Esophagus squamous epithelium (tissue), 4 donors: ENCODE measurements around the gene PDZRN4.

Source experiments
- CTCF ChIP-seq, 6 experiments: fragments of 450-650 bp in 4 of 6; fragments of 200-600 bp in 2 of 6; sonication (generic) in 2 of 6; IDR thresholded peaks; one replicate each; pipeline ENCODE4 v1.5.1; 2016 to 2019; ENCODE audit warnings: antibody characterized with exemption in 6 of 6, mild to moderate bottlenecking in 4 of 6, moderate library complexity in 4 of 6
- POLR2A ChIP-seq, 4 donors: fragments of 450-650 bp; IDR thresholded peaks; one replicate each; pipeline ENCODE4 v1.6.1; 2017; ENCODE audit warnings: antibody characterized with exemption in 4 of 4, mild to moderate bottlenecking in 4 of 4, moderate library complexity in 3 of 4

DNA sequence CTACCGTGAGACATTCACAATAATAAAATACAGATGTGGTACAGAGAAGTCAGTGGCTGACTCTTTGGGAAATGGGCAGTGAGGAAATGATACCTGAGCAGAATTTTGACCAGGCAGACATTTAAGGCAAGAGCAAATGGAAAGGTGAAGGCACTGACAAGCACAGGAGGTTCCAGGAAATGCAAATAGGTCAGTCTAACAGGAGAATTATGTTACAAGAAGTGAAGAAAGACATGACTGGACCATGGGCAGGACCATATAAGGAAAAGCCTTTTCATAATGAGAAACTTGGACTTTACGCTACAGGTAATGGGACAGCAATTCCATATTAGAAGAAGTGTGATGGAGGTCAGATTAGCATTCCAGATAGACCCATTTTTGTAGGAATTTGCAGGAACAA, 338.9 kb downstream of the PDZRN4 start:
- TF ChIP-seq CTCF (IDR thresholded peaks at IDR 0.05) (no peak), POLR2A (IDR thresholded peaks at IDR 0.05) (no peak)
